ENCODE measurements around the gene SLIT3.

SLIT3 gene

GRCh38 chr5:169072233-169072632, 228.7 kb downstream of the SLIT3 start:
- no peak for TF ChIP-seq CTCF (conservative IDR thresholded peaks at IDR 0.05; ENCODE audit: control insufficient read depth, insufficient read depth, low read depth, low read length)

GRCh38 chr5:169070413-169070812, 230.5 kb downstream of the SLIT3 start:
- DNase-seq (ENCODE audit: low read depth) = no peak
- no peak for TF ChIP-seq CTCF (conservative IDR thresholded peaks at IDR 0.05; ENCODE audit: control insufficient read depth, insufficient read depth, low read depth, low read length)
- no peak overlapping the region for H3K4me3 ChIP-seq (ENCODE audit: control insufficient read depth, low read depth, low read length)

More at GRCh38 chr5:169072233-169072632, 228.7 kb downstream of the SLIT3 start:
- DNase-seq (ENCODE audit: low read depth) = no peak
- no peak overlapping the region for H3K4me3 ChIP-seq (ENCODE audit: control insufficient read depth, low read depth, low read length)

GRCh38 chr5:169067751-169068173, 233.2 kb downstream of the SLIT3 start:
- no peak for TF ChIP-seq CTCF (conservative IDR thresholded peaks at IDR 0.05; ENCODE audit: control insufficient read depth, insufficient read depth, low read depth, low read length)
- no peak overlapping the region for H3K4me3 ChIP-seq (ENCODE audit: control insufficient read depth, low read depth, low read length)
- no peak for DNase-seq (ENCODE audit: low read depth)

- no peak for TF ChIP-seq CTCF (conservative IDR thresholded peaks at IDR 0.05; ENCODE audit: control insufficient read depth, insufficient read depth, low read depth, low read length)
- DNase-seq (ENCODE audit: low read depth) = no peak
- no peak overlapping the region for H3K4me3 ChIP-seq (ENCODE audit: control insufficient read depth, low read depth, low read length)
Observed at GRCh38 chr5:169065400-169065799, 235.5 kb downstream of the SLIT3 start.

GRCh38 chr5:169064093-169064492, 236.8 kb downstream of the SLIT3 start:
- DNase-seq (ENCODE audit: low read depth) = no peak
- no peak for TF ChIP-seq CTCF (conservative IDR thresholded peaks at IDR 0.05; ENCODE audit: control insufficient read depth, insufficient read depth, low read depth, low read length)

GRCh38 chr5:169063316-169063953, 237.5 kb downstream of the SLIT3 start:
- H3K4me3 ChIP-seq (ENCODE audit: control insufficient read depth, low read depth, low read length) = no peak overlapping the region
- TF ChIP-seq CTCF (conservative IDR thresholded peaks at IDR 0.05; ENCODE audit: control insufficient read depth, insufficient read depth, low read depth, low read length) = no peak
- DNase-seq (ENCODE audit: low read depth) = no peak

More at GRCh38 chr5:169064093-169064492, 236.8 kb downstream of the SLIT3 start:
- H3K4me3 ChIP-seq (ENCODE audit: control insufficient read depth, low read depth, low read length) = no peak overlapping the region
